Measurements from ENCODE around the gene IGSF11.
"Not testable (repeated sequence)": the region's sequence is repeated elsewhere in the genome, so short reads cannot be mapped to it uniquely, and the experiment has no call there.

IGSF11 gene

DNA sequence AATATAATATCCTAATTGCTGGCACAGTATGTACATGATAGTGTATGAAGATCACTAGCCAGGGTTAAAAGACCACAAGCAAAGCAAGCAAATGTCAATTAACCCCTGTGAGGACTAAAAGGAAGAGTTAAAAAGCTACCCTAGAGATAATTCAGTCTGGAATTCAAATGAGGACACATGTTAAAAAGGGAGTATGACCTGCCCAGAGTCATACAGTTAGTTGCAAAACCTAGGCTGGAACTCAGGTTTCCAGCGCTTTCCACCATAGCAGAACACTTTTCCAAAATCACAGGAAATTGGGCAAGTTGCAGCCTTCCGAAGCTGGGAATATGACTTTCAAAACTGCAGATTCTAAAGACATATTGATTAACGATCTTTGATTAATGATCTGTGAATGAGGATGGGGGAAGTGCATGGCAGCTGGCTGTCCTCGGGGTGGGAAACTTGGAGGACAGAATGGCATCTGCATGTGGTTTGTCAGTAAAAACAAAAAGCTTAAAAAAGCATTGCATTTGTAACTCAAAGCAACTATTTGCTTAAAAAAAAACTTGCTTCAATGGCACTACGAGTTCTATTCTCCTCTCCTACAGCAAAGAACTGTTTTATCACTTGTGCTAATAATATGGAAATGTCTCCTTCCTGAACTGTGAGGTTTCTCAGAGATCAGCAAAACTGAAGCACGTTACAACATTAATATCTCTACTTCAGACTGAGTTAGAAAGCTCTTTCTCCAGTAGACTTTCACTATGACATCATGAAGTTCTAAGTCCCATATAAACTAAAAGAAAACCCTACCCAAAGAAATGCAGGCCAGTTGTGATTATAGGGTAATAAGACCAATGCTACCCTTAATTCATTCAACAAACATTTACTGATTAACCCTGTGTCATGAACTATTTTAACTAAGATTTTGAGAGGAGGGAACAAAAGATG lies 46.2 kb downstream of the IGSF11 start:
- no peak for DNase-seq

DNA sequence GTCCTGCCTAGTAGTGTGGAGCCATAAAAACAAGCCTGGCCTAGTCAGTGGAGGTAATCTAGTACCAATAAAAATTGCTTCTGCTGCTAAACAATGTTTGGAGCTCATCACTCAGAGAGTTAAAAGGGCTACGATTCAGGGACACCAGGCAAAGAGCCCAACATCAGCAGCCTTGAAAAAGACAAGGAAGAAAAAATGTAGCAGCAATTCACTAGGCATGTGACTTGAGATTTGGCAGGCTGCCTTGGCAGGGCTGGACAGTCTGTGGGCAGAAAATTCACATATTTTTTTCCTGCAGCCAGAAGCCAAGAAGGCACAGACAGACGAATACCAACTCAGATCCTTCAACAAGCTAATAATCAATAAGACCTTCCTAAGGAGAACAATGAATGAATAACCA lies 47.2 kb downstream of the IGSF11 start:
- no peak for DNase-seq

DNA sequence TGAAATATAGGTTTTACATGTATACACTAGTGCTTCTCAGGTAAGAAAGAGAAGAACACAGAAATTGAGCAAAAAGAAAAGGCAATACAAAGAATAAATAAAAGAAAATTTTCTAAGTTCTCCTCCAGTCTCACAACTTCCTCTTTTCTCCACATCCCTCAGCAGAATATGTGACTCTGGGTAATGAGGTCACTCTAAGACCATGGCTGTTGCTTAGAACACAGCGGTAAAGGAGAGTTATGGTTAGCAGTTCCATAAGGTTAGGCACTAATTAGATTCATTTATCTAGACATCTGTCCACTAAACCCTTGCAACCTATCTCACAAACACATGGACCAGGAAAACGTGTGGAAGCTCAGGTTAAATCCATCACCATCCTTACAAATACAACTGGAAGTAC lies 47.9 kb downstream of the IGSF11 start:
- DNase-seq = no peak

DNA sequence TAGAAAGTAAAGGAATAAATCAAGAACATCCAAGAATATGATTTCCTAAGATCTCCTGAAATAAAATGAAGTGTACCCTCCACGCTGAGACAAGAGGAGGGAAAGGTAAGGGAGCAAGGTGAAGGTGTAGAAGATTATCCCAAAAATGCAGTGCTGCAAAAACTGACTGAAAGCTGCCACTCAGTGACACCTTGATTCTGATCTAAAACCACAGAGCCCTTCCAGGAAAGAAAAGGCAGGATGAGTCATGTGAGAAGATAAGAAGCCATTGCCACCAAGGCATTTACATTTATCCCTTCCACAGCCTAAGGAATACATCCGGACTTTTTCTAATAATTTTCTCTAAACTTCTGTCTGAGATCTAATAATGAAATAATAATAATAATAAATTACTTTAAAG lies 49.9 kb downstream of the IGSF11 start:
- DNase-seq = no peak

DNA sequence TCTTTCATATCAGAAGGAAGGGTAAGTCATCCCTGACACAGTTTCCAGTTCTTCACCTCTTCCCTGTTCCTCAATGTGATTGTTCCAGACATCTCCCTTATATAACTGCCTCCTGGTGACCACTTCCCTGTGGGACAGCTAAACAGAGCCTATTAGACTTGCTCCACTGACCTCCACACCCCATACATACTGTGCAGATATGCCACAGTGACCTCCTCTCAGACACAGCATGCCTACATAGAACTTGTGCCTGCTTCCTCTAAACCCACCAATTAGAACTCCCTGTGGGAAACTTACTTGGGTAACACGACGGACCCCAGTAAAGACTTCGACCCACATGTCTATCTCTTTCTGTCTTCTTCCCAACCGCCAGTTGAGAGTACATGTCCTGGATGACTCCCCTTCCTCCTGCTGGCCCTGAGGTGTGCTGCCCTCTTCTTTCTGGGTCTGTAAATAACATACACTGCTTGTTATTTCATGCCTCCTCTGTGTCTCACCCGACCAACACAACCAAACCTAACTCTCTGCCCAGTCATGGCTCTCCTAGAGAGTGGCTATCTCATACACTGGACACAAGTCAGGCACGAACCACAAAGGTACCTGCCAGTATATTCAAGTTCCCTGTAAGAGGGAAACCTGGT lies 53.0 kb downstream of the IGSF11 start:
- DNase-seq = no peak

DNA sequence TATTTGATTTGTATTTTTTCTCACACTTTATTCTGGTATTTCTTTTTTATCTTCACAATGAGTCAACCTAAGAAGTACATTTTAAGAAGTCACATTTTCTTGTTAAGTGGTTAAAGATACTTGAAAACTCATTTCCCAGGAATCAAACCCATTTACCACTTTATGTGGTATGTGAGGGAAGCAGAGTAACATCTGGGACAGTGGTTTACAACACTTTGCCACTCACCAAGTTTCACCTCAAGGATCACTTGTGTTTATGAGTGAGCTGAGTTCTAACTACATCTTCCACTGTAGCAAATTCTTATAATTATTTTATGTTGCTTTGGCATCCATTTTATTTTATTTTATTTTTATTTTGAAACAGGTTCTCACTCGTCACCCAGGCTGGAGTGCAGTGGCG lies 53.8 kb downstream of the IGSF11 start:
- DNase-seq = no peak

DNA sequence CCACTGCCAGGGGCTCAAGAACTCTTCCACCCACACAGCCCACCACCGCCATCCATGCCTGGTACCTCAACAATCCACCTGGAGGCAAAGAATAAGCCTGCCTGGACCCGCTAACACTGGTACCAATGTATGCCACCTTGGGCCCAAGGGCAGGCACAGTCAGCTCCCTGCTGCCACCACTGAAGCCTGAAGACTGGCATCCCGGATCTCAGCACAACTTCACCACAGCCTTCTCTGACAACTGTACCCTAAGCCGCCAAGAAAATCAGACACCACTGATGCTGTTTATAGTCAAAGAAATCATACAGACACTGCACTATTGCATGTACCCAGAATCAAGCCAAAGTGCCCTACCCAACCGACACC lies 56.3 kb downstream of the IGSF11 start:
- no peak for DNase-seq

DNA sequence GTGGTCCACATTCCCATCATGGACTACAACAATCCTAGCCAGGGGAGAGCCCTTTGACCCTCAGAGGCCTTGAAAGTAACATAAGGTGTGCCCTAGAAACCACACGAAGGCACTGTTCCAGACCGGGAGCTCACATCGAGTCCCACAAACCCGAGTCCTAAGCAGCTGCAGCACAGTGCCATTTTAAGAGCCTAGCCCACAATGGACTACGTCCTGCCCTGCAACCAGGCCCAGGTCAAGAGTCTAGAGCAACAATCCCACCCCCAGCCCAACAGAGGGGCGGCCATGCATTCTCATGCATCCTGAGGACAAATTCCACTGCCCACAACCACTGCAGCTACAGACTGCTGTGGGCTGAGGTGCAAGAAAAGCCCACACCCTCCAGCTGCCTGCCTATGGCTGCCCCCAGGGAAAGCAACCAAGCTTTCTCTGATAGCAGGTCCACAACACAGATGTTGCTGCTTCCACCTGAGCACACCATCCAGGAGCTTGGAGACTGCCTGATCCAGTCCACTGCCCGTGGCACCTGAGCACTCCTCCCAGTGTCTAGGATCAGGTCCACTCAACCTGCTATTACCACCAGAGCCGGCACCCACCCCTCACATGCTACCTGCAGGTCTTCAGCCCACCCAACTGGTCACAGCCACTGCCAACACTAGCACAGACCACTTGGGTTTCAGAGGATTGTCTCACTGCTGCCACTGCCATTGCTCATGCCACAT lies 56.8 kb downstream of the IGSF11 start:
- DNase-seq = no peak

DNA sequence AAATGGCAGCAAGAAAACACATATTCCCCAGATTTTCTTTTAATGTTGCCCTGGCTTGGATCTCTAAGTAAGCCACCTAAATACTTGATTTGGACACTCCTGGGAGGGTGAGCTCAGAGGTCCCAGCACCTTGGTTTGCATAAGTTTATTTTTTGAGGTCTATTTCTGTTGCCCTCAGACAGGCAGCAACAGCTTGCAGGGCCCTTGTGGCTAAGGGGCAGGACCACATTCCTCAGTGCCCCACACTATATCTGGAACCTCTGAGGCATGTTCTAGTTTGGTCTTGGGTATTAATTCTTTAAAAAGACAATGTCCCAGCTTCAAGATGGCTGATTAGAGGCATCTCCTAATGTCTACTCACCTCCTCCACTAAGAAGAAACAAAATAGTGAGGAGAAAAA lies 57.5 kb downstream of the IGSF11 start:
- no peak for DNase-seq

DNA sequence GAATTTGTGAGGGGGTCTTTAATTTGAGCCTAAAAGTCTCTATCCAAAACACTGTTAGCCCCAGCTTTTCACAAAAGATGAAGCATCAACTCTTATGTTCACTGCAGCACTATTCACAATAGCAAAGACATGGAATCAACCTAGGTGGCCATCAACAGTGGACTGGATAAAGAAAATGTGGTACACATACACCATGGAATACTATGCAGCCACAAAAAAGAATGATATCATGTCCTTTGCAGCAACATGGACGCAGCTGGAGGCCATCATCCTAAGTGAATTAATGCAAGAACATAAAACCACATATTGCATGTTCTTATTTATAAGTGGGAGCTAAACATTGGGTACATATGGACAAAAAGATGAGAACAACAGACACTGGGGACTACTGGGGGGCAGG lies 59.2 kb downstream of the IGSF11 start:
- not testable (repeated sequence) for DNase-seq

DNA sequence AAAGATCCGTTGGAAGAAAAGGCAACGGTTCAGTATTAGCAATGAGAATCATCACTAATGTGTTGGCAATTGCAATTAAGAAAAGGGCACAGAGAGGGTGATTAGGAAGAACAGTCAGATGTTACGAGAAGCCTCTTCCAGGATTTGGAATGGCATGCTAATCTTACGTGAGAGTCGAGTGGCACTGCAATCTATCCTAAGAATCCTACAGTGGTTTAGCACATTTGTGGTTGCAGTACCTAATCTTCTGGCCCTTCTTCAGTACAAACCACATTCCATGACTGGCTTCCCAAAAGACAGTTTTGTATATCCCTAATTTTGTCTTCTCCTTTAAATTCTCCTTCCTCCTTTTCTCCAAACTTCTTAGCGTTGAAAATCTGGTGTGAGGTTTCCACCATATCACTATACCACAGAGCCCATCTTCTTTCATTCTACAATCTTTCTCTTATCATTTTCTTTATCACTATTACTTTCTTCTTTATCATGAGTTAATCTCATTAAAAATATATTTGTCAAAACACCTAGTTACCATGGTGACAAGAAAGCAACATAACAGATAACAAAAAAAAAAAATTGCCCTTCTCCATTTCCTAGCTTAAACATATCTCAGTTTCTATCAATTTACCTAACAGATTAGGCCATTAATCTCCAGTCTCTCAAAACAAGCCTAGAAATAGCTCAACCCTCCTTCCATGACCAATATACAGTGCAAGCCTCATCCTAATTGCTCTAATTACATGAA lies 60.1 kb downstream of the IGSF11 start:
- no peak for DNase-seq

DNA sequence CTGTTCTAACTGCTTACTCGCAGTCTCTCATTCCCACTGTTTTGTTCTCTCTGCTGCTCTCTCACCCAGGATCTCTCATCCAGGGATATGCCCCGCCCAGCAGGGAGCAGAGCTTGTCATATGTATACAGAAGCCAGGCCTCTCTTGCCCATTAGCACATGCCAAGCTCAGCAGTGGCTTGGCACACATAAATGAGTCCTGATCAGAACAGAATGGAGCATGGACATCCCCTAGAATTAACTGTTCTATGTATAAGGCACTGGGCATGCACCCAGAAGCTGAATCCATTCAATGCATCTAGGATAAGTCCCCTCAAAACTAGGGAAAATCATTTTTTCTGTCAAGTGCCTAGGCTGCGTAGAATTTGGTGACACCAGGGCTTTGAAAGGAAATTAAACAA lies 61.6 kb downstream of the IGSF11 start:
- no peak for DNase-seq

DNA sequence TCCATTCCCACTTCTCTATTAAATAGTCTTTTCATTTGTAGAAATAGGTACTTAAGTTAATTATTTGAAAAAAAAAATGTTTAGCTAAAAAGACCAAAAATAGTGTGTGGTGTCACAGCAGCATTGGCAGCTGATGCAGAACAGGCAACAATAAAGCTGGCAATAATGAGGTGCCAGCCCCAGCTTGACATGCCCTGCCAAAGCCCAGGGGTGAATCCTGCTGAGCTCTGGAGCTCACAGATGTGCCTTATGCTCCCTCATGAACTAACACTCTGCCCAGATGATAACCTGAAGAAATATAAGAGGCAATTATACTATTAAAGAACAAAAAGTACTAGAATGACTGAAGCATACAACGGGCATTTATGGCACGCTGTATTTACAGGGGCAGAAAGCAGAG lies 63.8 kb downstream of the IGSF11 start:
- DNase-seq = no peak

DNA sequence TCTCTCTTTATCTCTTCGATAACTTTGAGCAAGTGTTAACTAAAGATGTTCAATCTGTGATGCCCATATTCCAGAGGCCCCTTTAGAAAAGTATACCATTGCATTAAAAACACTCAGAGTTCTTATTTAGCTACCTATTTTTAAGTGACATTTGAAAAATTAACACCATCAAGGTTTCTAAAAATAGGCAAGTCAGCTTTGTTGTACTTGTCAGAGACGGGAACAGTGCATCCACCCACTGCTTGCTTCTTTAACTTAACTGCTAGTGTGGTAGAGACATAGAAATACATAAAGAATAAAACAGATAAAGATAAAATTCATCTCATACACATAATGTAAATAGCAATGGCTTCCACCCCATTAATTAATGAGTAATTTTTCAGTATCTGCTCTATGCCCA lies 66.0 kb downstream of the IGSF11 start:
- no peak for DNase-seq

DNA sequence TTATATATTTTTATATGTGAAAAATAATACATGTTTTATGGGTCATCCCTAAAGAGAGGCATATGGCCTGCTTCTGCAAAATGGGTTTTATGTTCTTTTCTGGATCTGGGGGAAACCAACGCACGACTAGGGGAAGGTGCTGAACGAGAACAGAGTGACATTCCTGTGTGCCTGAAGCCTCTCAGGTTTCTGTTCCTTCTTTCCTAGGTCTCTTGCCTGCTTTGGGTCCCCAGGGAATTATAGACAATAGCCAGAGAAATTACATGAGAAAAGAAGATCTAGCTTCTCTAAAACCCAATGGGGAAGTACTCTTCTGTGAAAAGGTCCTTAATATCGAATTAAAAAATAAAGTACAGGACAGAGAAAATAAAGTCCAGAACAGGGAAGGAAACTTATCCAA lies 66.5 kb downstream of the IGSF11 start:
- no peak for DNase-seq

DNA sequence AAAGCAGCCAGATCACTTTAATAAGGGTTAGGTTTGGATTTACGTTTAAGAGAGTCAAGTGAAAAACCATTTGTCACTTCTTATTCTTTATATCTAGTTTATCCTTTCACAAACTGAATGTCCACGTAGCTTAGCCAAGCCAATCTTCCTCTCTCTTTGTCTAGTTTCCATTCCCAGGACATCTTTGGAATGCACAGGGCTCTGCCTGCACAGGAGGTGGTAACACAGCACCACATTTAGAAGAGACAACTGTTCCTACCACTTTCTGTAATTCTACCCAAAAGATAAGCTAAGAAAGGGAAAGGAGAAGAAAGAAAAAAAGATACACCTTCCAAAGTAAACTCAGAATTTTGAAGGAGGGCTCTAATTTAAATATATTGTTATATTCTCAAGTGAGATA lies 67.9 kb downstream of the IGSF11 start:
- no peak for DNase-seq

DNA sequence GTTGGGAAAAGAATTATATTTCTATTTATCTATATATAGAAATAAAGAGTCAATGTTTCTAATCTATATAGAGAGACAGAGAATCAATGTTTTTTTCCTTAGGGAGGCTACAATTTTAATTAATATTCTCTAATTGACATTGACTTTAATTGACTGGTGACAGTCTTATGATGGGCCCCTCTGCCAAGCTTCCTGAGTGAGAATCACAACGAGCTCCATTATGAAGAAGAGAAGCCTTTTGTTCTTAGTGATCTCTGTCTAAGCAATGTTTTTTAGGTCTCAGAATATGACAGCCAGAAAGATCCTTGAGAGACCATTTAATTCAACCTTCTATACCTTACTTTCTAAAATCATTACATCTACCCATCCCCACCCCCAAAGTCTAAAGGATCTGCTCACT lies 70.9 kb downstream of the IGSF11 start:
- no peak for DNase-seq

DNA sequence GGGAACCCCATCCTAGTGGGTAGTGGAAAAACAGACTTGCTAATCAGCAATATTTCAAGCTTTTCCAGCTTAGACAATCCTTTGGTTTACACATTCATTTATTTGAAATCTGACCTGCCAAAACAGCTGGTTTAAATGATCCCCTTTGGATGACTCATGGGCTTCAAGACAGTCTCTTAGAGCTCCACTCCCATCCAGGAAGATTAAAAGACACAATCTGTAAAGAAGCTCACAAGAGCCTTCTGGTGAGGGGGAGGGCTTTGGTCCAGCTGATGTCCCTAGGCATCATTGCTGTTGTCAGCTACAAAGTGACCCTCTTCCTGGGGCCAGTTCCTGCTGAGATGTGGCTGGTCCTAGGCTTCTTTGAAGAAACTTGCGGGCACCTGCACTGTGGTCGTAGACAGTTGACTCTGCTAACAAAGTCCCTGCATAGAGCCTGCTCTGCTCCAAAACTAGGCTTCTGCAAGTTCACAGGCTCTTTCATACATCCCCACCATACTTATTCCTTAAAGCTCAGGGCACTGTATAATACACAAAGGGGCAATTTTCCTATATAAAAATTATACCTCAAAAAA lies 73.7 kb downstream of the IGSF11 start:
- DNase-seq = no peak

DNA sequence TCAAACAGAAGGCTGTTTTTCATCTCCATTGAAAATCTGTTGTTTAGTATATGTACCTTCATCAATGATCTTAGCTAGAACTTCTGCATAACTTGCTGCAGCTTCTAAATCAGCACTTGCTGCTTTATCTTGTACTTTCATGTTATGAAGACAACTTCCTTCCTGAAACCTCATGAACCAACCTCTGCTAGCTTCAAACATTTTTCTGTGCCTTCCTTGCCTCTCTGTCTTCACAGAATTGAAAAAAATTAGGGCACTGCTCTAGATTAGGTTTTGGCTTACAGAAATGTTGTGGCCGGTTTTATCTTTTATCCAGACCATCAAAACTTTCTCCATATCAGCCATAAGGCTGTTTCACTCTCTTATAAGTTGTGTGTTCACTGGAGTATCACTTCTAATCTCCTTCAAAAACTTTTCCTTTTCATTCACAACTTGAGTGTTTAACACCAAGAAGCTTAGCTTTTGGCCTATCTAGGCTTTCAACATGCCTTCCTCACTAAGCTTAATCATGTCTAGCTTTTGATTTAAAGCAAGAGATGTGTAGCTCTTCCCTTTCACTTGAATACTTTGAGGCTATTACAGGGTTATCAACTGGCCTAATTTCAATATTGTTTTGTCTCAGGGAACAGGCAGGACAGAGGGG lies 78.6 kb downstream of the IGSF11 start:
- peak in 1 of 2 donors; percentile 54 for DNase-seq

DNA sequence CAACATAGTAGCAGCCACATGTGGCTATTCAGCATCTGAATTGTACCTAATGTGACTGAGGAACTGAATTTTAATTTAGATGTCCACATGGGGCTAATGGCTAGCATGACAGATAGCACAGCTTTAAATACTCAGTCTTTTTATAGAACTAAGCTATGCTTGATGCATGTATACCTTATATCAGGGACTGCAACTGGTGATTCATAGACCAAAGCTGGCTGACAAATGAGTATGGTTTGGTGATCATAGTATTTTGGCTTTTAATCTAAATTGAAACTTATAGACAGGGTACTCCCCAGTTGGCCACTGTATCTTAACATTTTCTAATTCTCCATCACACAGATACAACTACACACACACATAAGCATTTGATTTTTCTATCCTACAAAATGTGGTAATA lies 83.6 kb downstream of the IGSF11 start:
- DNase-seq = no peak

DNA sequence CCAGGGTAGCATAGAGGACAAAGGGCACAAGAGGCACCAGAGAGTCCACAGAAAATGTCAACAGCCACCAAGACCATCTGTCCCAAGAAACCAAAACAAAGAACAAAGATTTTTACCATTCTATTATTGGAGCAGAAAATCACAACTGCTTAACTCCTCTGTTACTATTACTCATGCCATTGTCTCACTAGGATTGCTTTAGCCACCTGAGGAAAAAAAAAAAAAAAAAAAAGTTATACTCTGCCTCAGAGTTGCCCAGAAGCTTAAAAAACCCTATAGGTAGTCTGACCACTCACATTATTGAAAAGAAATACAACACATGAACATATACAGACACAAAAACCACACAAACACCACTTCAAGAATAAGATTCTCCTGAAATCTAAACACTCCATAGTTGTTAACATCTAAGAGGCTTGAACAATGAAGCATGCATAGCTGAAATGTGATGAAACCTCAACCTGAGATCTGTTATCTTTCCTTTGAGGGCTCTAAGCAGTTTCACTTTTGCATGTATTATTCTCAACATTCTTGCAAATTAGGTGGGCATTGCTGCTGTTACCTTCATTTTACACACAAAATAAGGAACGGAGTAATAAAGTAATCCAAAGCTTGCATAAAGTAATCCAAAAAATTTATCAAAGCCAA lies 85.4 kb downstream of the IGSF11 start:
- DNase-seq = peak in 1 of 2 donors; percentile 42

DNA sequence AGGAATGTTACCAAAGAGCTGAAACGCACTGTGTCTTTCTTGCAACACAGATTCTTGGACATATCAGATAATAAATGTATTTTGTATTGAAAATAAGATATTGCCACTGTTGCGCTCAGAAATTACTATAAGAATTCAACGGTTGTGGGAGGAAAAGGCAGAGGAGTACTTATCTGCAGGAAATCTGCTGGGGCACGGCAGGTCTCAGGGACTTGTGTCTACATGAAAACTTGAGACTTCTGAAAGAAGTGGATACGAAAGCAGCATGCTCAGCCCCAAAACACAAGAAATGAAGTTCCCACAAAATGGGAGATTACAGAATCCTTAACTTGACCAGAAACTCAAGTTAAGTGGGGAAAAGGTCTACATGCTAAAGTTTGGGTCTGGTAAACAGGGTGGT lies 86.5 kb downstream of the IGSF11 start:
- DNase-seq = no peak
